Osteocyte (in vitro differentiated cells): ENCODE measurements around the gene OSBPL6. TPM values are rescaled to one million over a fixed set of nuclear protein-coding genes. Genes with fewer than 3 reads are reported as not detected.
"Not testable (repeated sequence)": the region's sequence is repeated elsewhere in the genome, so short reads cannot be mapped to it uniquely, and the experiment has no call there.

Experiments
- DNase-seq: peaks from one replicate; pipeline ENCODE4 v3.0.0; 2021; ENCODE audit warnings: mixed read lengths; ENCODE audit not compliant: unreplicated experiment; ENCODE audit errors: extremely low spot score
- H3K27ac Mint-ChIP-seq: one replicate; pipeline ENCODE4 v1.8.0; 2021; ENCODE audit warnings: mild to moderate bottlenecking, mixed read lengths; ENCODE audit not compliant: unreplicated experiment
- H3K27me3 Mint-ChIP-seq: one replicate; pipeline ENCODE4 v1.8.0; 2021; ENCODE audit warnings: mixed read lengths; ENCODE audit not compliant: unreplicated experiment
- H3K36me3 Mint-ChIP-seq: one replicate; pipeline ENCODE4 v1.8.0; 2021; ENCODE audit warnings: mixed read lengths; ENCODE audit not compliant: unreplicated experiment
- H3K4me1 Mint-ChIP-seq: one replicate; pipeline ENCODE4 v1.8.0; 2021; ENCODE audit warnings: mixed read lengths; ENCODE audit not compliant: unreplicated experiment
- H3K4me3 Mint-ChIP-seq: one replicate; pipeline ENCODE4 v1.8.0; 2021; ENCODE audit warnings: mild to moderate bottlenecking, moderate library complexity, mixed read lengths; ENCODE audit not compliant: unreplicated experiment
- H3K9me3 Mint-ChIP-seq: one replicate; pipeline ENCODE4 v1.8.0; 2021; ENCODE audit warnings: mixed read lengths; ENCODE audit not compliant: unreplicated experiment
- total RNA-seq: library from RNA; stranded (reverse); gene quantifications from 2 replicates; pipeline ENCODE4 v1.2.1, GENCODE V29; 2021
- TF ChIP-seq, protein P1 (sequence below): fragments of 200-600 bp; sonication (generic); IDR thresholded peaks from 2 replicates; pipeline ENCODE4 v1.5.0; 2021; ENCODE audit warnings: antibody characterized with exemption, mild to moderate bottlenecking, moderate library complexity

The OSBPL6 gene
- total RNA-seq, 1 donor from 2014 or later, result 3.9 TPM

DNA sequence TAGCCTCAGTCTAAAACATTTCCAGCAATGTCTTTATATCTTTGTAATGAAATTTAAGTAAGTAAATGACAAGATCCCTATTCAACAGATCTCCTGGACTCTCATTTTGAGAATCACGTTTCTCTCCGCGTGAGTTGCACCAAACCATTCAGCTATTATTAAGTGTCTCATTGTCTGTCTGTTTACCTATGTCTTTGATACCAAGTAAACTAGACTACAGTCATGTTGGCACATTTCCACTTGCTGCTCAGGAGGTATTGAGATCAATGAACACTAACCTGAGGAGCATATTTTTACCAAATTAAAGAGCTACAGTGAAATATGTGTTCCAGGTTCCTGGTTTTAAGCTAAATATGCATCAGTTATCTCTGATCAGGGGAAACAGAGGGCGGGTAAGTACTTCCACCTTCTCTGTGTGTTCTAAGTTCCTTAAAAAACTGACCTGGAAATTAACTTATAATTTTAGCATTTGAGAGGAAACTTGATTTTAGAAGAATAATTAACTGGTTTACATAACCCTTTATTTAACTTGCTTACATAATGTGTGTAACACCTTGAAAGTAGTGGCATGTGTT is 125.8 kb downstream of the OSBPL6 start:
- no peaks in the 10 kb centered on the region for H3K27me3 Mint-ChIP-seq
- no peaks in the 10 kb centered on the region for H3K36me3 Mint-ChIP-seq
- no peaks in the 10 kb centered on the region for H3K4me1 Mint-ChIP-seq
- H3K4me3 Mint-ChIP-seq, result no peak overlapping the region
- no peak for DNase-seq
- no peaks in the 10 kb centered on the region for H3K9me3 Mint-ChIP-seq
- no peak overlapping the region for H3K27ac Mint-ChIP-seq
- TF ChIP-seq, protein P1, sequence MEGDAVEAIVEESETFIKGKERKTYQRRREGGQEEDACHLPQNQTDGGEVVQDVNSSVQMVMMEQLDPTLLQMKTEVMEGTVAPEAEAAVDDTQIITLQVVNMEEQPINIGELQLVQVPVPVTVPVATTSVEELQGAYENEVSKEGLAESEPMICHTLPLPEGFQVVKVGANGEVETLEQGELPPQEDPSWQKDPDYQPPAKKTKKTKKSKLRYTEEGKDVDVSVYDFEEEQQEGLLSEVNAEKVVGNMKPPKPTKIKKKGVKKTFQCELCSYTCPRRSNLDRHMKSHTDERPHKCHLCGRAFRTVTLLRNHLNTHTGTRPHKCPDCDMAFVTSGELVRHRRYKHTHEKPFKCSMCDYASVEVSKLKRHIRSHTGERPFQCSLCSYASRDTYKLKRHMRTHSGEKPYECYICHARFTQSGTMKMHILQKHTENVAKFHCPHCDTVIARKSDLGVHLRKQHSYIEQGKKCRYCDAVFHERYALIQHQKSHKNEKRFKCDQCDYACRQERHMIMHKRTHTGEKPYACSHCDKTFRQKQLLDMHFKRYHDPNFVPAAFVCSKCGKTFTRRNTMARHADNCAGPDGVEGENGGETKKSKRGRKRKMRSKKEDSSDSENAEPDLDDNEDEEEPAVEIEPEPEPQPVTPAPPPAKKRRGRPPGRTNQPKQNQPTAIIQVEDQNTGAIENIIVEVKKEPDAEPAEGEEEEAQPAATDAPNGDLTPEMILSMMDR, result no peak

DNA sequence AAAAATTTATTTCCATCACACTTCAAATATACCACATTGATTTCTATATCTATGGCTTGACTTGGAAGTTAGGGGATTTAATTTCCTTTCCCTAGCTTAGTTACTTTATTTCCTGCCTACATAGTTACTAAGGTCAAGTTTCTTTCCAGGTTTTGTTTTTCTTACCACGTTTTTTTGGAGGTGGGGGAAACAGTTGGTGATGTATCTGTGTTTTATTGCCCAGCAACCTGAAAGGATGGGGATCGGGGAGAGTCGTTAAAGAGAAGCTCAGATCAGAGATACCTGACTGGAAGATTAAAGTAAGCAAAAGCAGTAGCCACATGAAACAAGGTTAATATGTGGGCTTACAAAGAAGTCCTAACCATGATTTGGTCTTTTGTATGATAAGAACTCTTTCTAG is 127.8 kb downstream of the OSBPL6 start:
- no peak overlapping the region for H3K4me3 Mint-ChIP-seq

DNA sequence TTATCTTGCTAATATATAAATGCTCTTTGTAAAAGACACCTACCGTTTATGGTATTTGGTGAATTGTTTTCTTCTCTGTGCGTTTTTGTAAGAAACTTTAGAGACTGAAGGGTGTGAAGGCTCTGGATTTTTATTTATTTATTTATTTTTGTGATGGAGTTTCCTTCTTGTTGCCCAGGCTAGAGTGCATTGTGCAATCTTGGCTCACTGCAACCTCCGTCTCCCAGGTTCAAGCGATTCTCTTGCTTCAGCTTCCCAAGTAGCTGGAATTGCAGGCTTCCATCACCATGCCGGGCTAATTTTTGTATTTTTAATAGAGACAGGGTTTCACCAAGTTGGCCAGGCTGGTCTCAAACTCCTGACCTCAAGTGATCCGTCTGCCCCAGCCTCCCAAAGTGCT is 129.0 kb downstream of the OSBPL6 start:
- H3K4me1 Mint-ChIP-seq, H3K4me3 Mint-ChIP-seq, H3K27ac Mint-ChIP-seq, H3K9me3 Mint-ChIP-seq, H3K27me3 Mint-ChIP-seq, H3K36me3 Mint-ChIP-seq, DNase-seq: not testable (repeated sequence)

More for the DNA sequence above, 127.8 kb downstream of the OSBPL6 start:
- no peaks in the 10 kb centered on the region for H3K9me3 Mint-ChIP-seq
- H3K27ac Mint-ChIP-seq, result no peak overlapping the region
- TF ChIP-seq, protein P1, result no peak
- no peak for DNase-seq
- no peaks in the 10 kb centered on the region for H3K36me3 Mint-ChIP-seq
- no peaks in the 10 kb centered on the region for H3K4me1 Mint-ChIP-seq
- no peaks in the 10 kb centered on the region for H3K27me3 Mint-ChIP-seq

DNA sequence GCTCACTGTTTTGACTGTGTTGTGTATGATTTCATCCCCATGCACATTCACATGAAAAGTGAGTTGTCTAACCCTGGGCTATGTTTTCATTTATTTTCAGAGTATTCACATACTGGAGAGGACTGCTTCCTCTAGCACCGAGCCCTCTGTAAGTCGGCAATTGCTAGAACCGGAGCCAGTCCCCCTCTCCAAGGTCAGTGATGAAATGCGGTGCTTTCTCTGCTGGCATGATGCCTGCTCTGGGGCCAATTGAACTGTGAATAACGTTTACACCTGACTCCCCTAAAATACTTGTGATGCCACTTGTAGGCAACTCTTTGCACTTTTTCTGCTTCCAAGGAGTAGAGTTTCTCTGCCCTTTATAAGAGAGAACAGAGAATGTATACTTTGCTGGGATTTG is 129.8 kb downstream of the OSBPL6 start:
- no peak for DNase-seq
- H3K27me3 Mint-ChIP-seq, result no peaks in the 10 kb centered on the region
- H3K4me1 Mint-ChIP-seq, result peaks cover 5% of the 10 kb centered on the region
- no peak overlapping the region for H3K4me3 Mint-ChIP-seq
- no peak overlapping the region for H3K27ac Mint-ChIP-seq
- no peaks in the 10 kb centered on the region for H3K9me3 Mint-ChIP-seq
- TF ChIP-seq, protein P1, result no peak
- H3K36me3 Mint-ChIP-seq, result no peaks in the 10 kb centered on the region

DNA sequence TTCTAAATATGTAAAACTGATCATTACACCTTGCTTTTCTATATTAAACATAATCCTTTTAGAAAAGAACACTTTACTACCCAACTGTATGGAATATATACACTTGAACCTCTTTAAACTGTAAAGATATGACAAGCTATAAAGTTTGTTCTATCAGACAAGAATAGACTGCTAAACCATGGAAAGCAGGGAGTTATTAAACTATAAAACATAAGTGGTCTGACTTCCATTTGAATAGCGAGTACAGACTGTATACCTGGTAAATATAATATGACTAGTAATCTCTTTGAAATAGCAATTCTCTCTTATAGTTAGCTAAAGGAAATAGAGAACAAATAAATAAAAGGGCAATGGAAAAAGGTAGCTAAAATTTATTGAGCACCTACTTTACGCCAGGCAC is 131.0 kb downstream of the OSBPL6 start:
- H3K4me1 Mint-ChIP-seq, result peaks cover 5% of the 10 kb centered on the region
- H3K27ac Mint-ChIP-seq, result no peak overlapping the region
- DNase-seq, result no peak
- no peak overlapping the region for H3K4me3 Mint-ChIP-seq
- TF ChIP-seq, protein P1, result no peak
- H3K9me3 Mint-ChIP-seq, result no peaks in the 10 kb centered on the region
- H3K27me3 Mint-ChIP-seq, result no peaks in the 10 kb centered on the region
- no peaks in the 10 kb centered on the region for H3K36me3 Mint-ChIP-seq

DNA sequence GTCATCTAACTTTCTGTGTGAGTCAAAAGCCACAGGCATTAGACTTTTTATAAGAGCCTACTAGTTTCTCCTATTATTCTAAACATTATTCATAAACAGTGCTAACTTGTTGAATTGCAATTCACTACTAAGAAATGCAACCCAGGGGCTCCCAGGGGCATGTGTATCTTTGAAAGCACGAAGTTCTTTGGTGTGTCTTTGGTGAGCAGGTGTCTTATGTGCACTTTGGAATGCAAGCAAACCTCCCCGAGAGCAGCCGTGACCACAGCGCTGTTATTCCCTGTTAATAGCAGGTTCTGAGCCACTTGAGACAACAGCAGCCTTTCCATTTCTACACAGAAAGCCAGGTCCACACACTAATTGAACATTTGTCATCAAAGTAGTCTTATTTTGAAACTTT is 133.2 kb downstream of the OSBPL6 start:
- Mint-ChIP-seq H3K4me1 (peaks cover 5% of the 10 kb centered on the region), H3K27me3 (no peaks in the 10 kb centered on the region)

More for the DNA sequence above, 133.2 kb downstream of the OSBPL6 start:
- no peaks in the 10 kb centered on the region for H3K36me3 Mint-ChIP-seq
- DNase-seq, result no peak
- no peak overlapping the region for H3K27ac Mint-ChIP-seq
- no peaks in the 10 kb centered on the region for H3K9me3 Mint-ChIP-seq
- TF ChIP-seq, protein P1, result no peak
- no peak overlapping the region for H3K4me3 Mint-ChIP-seq
